K562 (cell line): Measurements from ENCODE around the gene ANKRD13D. TPM values are rescaled to one million over a fixed set of nuclear protein-coding genes. Genes with fewer than 3 reads are reported as not detected.

ENCODE experiments used
- ARID2 ChIP-seq: fragments of 450-650 bp; IDR thresholded peaks from 2 replicates; pipeline ENCODE4 v1.6.1; 2017; ENCODE audit warnings: antibody characterized with exemption, mild to moderate bottlenecking
- CAMTA2 ChIP-seq: fragments of 250-450 bp; sonication (Bioruptor Pico); conservative IDR thresholded peaks from 2 replicates; pipeline ENCODE4 v1.5.1; 2022
- CSDE1 ChIP-seq, 2 experiments: fragments of 450-650 bp; IDR thresholded peaks; 2 replicates each; pipeline ENCODE4 v1.6.1; 2016; ENCODE audit warnings: mild to moderate bottlenecking in 1 of 2
- FIP1L1 ChIP-seq: fragments of 200-400 bp; formaldehyde crosslinking; IDR thresholded peaks from 2 replicates; pipeline ENCODE4 v1.6.1; 2018; ENCODE audit warnings: mild to moderate bottlenecking, low read depth, low read length; ENCODE audit not compliant: poor library complexity, severe bottlenecking
- KDM4B ChIP-seq, 2 experiments: fragments of 450-650 bp in 1 of 2; sonication (generic) in 1 of 2; IDR thresholded peaks; 2 replicates each; pipeline ENCODE4 v1.6.1; 2016 to 2017; ENCODE audit warnings: borderline replicate concordance in 2 of 2, antibody characterized with exemption in 1 of 2, low read depth in 1 of 2, mild to moderate bottlenecking in 1 of 2
- MEF2A ChIP-seq: IDR thresholded peaks from 2 replicates; pipeline ENCODE4 v1.6.1; 2011; ENCODE audit warnings: low read depth, mild to moderate bottlenecking, low read length, moderate library complexity; ENCODE audit not compliant: control insufficient read depth
- RBFOX2 ChIP-seq: fragments of 200-400 bp; formaldehyde crosslinking; IDR thresholded peaks from 2 replicates; pipeline ENCODE4 v1.6.1; 2017; ENCODE audit warnings: low read depth, mild to moderate bottlenecking, low read length, moderate library complexity
- REST ChIP-seq, 2 experiments: fragments of 450-650 bp; formaldehyde crosslinking in 1 of 2; IDR thresholded peaks; 2 replicates each; pipeline versions ENCODE4 v1.4.0 to v1.6.1; 2014 to 2020; ENCODE audit warnings: mild to moderate bottlenecking in 2 of 2, borderline replicate concordance in 1 of 2, low read depth in 1 of 2
- SP1 ChIP-seq: sonication (generic); formaldehyde crosslinking; IDR thresholded peaks from 2 replicates; pipeline ENCODE4 v1.8.1; 2022; ENCODE audit warnings: mild to moderate bottlenecking, missing genetic modification reagents
- TAF9B ChIP-seq: fragments of 450-650 bp; IDR thresholded peaks from 2 replicates; pipeline ENCODE4 v1.6.1; 2018; ENCODE audit warnings: mild to moderate bottlenecking; ENCODE audit not compliant: partially characterized antibody
- TAL1 ChIP-seq: fragments of 450-650 bp; IDR thresholded peaks from 2 replicates; pipeline ENCODE4 v1.6.1; 2016; ENCODE audit warnings: mild to moderate bottlenecking
- TSHZ1 ChIP-seq: fragments of 250-450 bp; sonication (Bioruptor Pico); IDR thresholded peaks from 2 replicates; pipeline ENCODE4 v1.4.0; 2020; ENCODE audit warnings: mild to moderate bottlenecking, moderate library complexity
- ZNF24 ChIP-seq: fragments of 450-650 bp; IDR thresholded peaks from 2 replicates; pipeline ENCODE4 v1.6.1; 2016
- polyA plus RNA-seq, 8 experiments: library from polyadenylated mRNA; depleted of rRNA in 4 of 8; stranded (reverse) in 5 of 8; unstranded in 3 of 8; fragments of >200 nt; fragmentation: Nextera tagmentation in 2 of 8; fragmentation: Illumina TruSeq in 1 of 8; extraction: Ambion mirVana in 2 of 8; extraction: Trizol in 1 of 8; gene quantifications; 2 replicates each; pipeline versions ENCODE4 v1.2.1 to v1.2.3, GENCODE V29; 2011 to 2014; ENCODE audit warnings: inconsistent platforms in 1 of 8, missing spikeins in 1 of 8
- total RNA-seq, 7 experiments: library from RNA; depleted of rRNA in 6 of 7; stranded (reverse); fragments of >200 nt in 6 of 7; fragmentation: Illumina TruSeq in 2 of 7; extraction: Trizol in 2 of 7; gene quantifications; 2 replicates each; pipeline versions ENCODE4 v1.2.1 to v1.2.3, GENCODE V29; 2011 to 2021; ENCODE audit warnings: low replicate concordance in 1 of 7
- TF ChIP-seq, protein P1 (sequence below): fragments of 250-450 bp; sonication (Bioruptor Pico); IDR thresholded peaks from 2 replicates; pipeline ENCODE4 v1.4.0; 2020; ENCODE audit warnings: borderline replicate concordance

ANKRD13D gene
- total and polyA plus RNA-seq, 9 of the 15 experiments (the other 6 are each of a cell fraction or from before 2014, with no cell fraction given), result 0.94 to 40.9 (median 22.4) TPM

DNA sequence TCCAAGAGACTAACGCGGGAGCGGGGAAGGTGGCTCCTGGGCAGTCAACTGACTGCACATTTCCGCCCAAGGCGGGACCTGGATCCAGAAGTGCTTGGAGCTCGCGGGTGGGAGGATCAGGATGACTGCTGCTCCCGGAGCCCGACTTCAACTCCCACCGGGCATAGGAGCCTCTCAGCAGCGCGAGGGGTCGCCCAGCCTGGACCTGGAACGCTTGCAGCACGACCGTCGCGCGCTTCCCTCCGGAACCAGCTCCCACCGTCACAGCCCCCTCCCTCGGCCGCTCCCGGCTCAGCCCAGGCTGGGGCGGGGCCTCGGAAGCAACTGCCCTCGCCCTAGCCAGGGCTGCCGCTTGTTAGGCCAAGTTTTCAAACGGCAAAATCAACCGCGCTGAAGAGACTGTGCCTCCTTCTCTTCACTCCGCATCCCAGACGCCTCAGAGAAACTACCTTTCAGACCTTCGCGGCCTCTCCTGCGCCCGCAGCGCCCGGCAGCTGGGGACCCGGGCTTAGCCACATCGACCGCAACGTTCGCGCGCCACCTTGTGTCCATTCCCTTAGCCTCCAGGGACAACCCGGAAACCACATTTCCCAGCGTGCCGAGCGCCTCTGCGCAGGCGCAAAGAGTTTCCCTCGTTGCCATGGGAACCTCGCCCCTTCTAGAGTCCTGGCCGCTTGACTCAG lies 28.2 kb downstream of the ANKRD13D start (continued):
- TF ChIP-seq FIP1L1, result no peak
- peak; percentile 47 for TF ChIP-seq TAF9B
- TF ChIP-seq, protein P1, sequence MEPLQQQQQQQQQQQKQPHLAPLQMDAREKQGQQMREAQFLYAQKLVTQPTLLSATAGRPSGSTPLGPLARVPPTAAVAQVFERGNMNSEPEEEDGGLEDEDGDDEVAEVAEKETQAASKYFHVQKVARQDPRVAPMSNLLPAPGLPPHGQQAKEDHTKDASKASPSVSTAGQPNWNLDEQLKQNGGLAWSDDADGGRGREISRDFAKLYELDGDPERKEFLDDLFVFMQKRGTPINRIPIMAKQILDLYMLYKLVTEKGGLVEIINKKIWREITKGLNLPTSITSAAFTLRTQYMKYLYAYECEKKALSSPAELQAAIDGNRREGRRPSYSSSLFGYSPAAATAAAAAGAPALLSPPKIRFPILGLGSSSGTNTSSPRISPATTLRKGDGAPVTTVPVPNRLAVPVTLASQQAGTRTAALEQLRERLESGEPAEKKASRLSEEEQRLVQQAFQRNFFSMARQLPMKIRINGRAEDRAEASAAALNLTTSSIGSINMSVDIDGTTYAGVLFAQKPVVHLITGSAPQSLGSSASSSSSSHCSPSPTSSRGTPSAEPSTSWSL (CRISPR knock-in tag), result no peak
- peak; percentile 99 for TF ChIP-seq ARID2
- TF ChIP-seq ZNF24, result no peak
- no peak for TF ChIP-seq TSHZ1 (CRISPR knock-in tag)
- TF ChIP-seq REST (IDR thresholded peaks at IDR 0.05; ENCODE audit: borderline replicate concordance), result peak; percentile 96
- TF ChIP-seq REST (CRISPR knock-in tag; IDR thresholded peaks at IDR 0.05; ENCODE audit: low read depth), result 0 out of 2 replicates have a peak, but pooled peaks have one; percentile 56
- 0 out of 2 replicates have a peak, but pooled peaks have one; percentile 4 for TF ChIP-seq CAMTA2 (CRISPR knock-in tag)
- TF ChIP-seq RBFOX2, result peak; percentile 91
- TF ChIP-seq MEF2A, result no peak
- peak; percentile 93 for TF ChIP-seq SP1
- TF ChIP-seq KDM4B (IDR thresholded peaks at IDR 0.05; ENCODE audit: borderline replicate concordance in 2 of 2, low read depth in 1 of 2), result peak in 1 of 2 experiments; percentile 59; a peak in 1 of 4 replicates
- no peak for TF ChIP-seq TAL1
- TF ChIP-seq CSDE1 (IDR thresholded peaks at IDR 0.05), result peak in 1 of 2 experiments; percentile 98; a peak in 2 of 4 replicates
